GM21529 (cell line): ENCODE results near the gene TNK1.
"Not testable (repeated sequence)": the region's sequence is repeated elsewhere in the genome, so short reads cannot be mapped to it uniquely, and the experiment has no call there.

Source experiments
- ATAC-seq: cut with Tn5 transposase; IDR thresholded peaks from one replicate; pipeline ENCODE4 v1.9.1; 2021; ENCODE audit not compliant: unreplicated experiment

The TNK1 gene

DNA sequence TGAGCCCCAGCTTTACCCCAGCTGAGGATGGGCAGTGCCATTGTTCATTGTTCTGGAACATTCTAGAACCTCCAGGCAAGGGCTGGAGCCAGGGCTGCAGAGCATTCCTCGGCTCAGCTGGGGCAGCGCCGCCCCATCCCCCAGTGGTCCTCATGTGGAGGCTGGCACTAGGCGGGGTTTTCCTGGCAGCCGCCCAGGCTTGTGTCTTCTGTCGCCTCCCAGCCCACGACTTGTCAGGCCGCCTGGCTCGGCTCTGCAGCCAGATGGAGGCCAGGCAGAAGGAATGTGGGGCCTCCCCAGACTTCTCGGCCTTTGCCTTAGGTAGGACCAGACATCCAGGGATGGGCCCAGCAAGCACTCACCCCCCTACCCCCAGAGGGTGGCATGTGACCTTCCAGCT lies 25.8 kb upstream of the TNK1 start, which contains the start of gene TMEM95:
TSS of gene TMEM95 (plus strand) at position 104 of the 400 bp plus-strand sequence. CDS start at position 153, 49 bp downstream.
- ATAC-seq: no peak

GRCh38 chr17:7355573-7355972 lies 25.3 kb upstream of the TNK1 start:
- no peak for ATAC-seq

GRCh38 chr17:7356072-7356549 lies 24.8 kb upstream of the TNK1 start:
- ATAC-seq: no peak

DNA sequence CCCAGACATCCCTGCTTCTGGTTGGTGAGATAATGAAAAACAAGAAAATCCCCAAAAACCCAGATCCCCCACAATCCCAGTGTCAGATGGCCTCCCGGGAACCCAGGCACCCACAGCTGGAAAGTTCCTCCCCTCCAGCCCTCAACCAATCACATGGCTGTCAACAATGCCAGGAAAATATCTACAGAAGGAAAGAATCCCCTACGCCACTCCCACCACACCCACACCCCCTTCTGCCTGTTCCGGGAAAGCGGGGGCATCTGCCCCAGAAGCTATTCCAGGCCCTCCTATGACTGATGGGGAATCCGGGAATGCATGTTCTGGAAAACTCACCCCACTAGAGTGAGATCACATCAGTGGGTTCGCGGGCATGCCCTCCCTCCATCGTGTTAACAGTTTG lies 24.1 kb upstream of the TNK1 start:
- no peak for ATAC-seq

- no peak for ATAC-seq
Observed at GRCh38 chr17:7357381-7357780, 23.5 kb upstream of the TNK1 start.

DNA sequence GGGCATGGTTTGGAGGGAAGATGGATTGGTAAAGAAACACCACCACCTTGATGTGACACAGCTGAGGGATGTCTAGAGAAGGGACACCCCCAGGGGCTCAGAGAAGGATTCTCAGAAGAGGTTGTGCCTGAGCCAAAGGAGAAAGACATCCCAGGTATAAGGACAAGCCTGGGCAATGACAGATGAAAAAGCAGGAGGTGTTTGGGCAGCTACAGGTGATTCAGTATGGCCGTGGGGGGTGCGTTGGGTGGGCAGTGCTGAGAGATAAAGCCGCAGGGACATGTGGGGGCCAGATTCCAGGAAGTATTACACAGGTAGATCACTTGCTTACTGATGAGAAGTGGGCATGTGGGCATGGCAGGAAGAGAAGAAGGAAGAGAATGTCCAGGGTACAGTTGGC lies 19.0 kb upstream of the TNK1 start:
- no peak for ATAC-seq

- ATAC-seq: no peak
Observed at GRCh38 chr17:7363311-7363710, 17.6 kb upstream of the TNK1 start.

- ATAC-seq: not testable (repeated sequence)
Observed at GRCh38 chr17:7365963-7366362, 14.9 kb upstream of the TNK1 start.

GRCh38 chr17:7367083-7367482 lies 13.8 kb upstream of the TNK1 start:
- no peak for ATAC-seq

- ATAC-seq: no peak
Observed at GRCh38 chr17:7367918-7368598, 12.8 kb upstream of the TNK1 start.

- ATAC-seq: not testable (repeated sequence)
Observed at GRCh38 chr17:7368599-7368994, 12.3 kb upstream of the TNK1 start.

DNA sequence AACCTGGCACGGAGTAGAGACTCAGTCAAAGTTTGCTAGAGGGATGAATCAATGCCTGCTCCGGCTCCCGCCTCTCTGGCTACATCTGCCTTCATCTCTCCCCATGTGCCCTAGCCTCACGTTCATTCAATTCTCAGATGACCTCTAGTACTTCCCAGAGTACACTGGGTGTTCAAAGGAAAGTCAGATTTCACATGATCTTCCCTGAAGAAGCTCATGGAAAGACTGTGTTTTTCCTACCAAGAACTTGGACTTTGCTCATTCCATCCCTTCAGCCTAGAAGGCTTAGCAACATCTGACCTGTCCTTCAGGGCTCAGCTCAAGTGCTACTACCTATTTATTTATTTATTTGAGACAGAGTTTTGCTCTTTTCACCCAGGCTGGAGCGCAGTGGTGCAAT lies 11.1 kb upstream of the TNK1 start:
- ATAC-seq: no peak

- no peak for ATAC-seq
Observed at GRCh38 chr17:7370853-7371252, 10.0 kb upstream of the TNK1 start.

DNA sequence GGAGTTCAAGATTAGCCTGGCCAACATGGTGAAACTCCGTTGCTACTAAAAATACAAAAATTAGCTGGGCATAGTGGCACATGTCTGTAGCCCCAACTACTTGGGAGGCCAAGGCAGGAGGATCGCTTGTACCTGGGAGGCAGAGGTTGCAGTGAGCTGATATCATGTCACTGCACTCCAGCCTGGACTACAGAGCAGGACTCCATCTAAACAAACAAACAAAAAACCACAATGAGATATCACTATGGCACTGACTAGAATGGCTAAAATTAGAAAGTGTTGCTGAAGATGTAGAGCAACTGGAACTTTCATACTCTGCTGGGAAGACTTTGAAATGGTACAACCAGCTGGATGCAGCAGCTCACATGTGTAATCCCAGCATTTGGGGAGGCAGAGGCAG lies 6.5 kb upstream of the TNK1 start:
- no peak for ATAC-seq

DNA sequence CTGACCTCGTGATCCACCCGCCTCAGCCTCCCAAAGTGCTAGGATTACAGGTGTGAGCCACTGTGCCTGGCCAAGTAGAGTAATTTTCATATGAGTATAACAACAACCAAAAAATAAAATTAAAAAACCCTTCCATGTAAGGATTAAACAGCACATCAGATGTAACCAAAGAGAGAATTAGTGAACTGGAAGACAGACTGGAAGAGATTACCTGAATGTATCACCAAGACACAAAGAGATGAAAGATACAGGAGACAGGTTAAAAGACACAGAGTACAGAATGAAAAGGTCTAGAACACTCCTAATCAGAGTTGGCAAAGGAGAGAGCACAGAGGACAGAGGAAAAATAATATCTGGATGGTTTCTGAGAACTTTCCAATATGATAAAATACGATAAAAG lies 1.8 kb upstream of the TNK1 start:
- ATAC-seq: no peak

DNA sequence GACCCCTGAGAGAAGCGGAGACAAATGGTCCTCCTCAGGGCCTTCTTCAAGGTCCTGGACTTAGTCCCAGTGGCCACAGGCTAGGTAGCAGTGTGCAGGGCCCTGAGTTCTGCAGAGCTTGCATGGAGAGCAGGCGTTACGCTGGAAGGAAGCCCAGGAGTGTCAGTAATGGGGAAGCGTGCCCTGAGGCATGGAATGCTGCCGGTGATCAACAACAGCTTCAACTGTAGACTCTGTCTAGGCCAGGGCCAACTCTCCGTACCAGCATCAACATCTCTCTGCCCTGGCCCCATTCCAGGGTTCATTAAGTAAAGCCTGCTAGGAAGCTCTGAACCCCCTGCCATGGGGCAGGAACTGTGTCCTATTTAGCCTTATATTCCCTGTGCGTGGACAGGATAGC lies 568 bp upstream of the TNK1 start:
- no peak for ATAC-seq

GRCh38 chr17:7382901-7383300 lies 2.0 kb downstream of the TNK1 start:
- no peak for ATAC-seq

- no peak for ATAC-seq
Observed at GRCh38 chr17:7383371-7383741, 2.5 kb downstream of the TNK1 start.

DNA sequence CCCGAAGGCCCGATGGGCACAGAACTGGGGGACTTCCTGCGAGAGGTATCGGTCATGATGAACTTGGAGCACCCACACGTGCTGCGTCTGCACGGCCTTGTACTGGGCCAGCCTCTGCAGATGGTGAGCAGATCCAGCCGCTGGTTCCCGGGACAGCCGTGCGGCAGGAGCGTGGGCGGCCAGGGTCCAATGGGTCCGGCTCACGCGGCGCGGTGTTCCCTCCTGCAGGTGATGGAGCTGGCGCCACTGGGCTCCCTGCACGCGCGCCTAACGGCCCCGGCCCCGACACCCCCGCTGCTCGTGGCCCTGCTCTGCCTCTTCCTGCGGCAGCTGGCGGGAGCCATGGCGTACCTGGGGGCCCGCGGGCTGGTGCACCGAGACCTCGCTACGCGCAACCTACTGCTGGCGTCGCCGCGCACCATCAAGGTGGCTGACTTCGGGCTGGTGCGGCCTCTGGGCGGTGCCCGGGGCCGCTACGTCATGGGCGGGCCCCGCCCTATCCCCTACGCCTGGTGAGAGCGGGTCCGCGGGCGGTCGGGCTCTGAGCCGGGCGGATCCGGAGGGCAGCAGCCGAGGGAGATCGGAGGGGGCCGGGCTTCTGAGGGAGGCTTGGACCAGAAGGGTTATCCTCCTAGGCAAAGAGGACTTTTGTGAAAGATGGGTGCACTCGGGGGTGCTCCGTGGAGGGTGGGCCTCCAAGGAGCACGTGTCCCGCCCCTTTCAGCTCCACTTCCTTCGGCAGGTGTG lies 3.0 kb downstream of the TNK1 start:
- ATAC-seq: peak; percentile 76

DNA sequence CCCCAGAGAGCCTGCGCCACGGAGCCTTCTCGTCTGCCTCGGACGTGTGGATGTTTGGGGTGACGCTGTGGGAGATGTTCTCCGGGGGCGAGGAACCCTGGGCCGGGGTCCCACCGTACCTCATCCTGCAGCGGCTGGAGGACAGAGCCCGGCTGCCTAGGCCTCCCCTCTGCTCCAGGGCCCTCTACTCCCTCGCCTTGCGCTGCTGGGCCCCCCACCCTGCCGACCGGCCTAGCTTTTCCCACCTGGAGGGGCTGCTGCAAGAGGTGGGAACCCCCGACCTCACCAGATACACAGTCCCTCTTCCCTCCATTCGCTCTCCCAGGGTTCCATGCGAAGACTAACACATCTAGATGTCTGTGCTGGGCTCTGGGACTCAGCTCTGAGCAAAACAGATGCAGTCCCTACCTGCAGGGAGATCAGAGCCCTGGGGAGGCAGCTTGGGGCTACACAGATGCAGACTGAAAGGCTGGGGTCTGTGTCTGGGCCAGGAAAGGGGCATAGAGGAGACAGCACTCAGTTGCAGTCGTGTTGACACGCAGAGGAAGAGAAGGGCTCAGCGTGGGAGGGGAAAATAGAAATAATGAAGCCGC lies 3.7 kb downstream of the TNK1 start:
- no peak for ATAC-seq

- ATAC-seq: no peak
Observed at GRCh38 chr17:7388856-7389255, 8.0 kb downstream of the TNK1 start.
